ENCODE measurements around the gene KRT5.
"Not testable (repeated sequence)": the region's sequence is repeated elsewhere in the genome, so short reads cannot be mapped to it uniquely, and the experiment has no call there.

The KRT5 gene

DNA sequence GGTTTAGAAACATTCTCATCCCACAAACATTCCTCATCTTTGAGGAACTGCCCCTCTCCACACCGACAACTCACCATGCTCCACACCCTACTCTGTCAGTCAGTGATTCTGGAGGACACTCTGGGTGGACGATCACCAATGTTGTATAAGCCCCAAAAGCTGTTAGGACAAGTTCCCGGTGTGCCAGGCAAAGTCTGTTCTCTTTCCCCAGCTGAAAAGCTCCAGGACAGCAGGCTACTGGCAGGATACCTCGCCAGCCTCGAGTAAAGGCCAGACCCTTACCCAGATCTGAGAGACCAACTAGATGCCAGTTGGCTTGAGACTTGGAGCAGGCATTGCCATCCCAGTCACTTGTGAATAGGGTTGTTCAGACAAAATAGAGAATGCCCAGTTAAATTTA lies 12.0 kb downstream of the KRT5 start:
- no peak overlapping the region for H3K4me3 ChIP-seq (replicated peaks; ENCODE audit: low read depth, low read length)
- DNase-seq (ENCODE audit: extremely low read depth, low read depth) = no peak
- TF ChIP-seq, protein P1, sequence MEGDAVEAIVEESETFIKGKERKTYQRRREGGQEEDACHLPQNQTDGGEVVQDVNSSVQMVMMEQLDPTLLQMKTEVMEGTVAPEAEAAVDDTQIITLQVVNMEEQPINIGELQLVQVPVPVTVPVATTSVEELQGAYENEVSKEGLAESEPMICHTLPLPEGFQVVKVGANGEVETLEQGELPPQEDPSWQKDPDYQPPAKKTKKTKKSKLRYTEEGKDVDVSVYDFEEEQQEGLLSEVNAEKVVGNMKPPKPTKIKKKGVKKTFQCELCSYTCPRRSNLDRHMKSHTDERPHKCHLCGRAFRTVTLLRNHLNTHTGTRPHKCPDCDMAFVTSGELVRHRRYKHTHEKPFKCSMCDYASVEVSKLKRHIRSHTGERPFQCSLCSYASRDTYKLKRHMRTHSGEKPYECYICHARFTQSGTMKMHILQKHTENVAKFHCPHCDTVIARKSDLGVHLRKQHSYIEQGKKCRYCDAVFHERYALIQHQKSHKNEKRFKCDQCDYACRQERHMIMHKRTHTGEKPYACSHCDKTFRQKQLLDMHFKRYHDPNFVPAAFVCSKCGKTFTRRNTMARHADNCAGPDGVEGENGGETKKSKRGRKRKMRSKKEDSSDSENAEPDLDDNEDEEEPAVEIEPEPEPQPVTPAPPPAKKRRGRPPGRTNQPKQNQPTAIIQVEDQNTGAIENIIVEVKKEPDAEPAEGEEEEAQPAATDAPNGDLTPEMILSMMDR (IDR thresholded peaks at IDR 0.05; ENCODE audit: low read depth, low read length, missing control alignments) = no peak

DNA sequence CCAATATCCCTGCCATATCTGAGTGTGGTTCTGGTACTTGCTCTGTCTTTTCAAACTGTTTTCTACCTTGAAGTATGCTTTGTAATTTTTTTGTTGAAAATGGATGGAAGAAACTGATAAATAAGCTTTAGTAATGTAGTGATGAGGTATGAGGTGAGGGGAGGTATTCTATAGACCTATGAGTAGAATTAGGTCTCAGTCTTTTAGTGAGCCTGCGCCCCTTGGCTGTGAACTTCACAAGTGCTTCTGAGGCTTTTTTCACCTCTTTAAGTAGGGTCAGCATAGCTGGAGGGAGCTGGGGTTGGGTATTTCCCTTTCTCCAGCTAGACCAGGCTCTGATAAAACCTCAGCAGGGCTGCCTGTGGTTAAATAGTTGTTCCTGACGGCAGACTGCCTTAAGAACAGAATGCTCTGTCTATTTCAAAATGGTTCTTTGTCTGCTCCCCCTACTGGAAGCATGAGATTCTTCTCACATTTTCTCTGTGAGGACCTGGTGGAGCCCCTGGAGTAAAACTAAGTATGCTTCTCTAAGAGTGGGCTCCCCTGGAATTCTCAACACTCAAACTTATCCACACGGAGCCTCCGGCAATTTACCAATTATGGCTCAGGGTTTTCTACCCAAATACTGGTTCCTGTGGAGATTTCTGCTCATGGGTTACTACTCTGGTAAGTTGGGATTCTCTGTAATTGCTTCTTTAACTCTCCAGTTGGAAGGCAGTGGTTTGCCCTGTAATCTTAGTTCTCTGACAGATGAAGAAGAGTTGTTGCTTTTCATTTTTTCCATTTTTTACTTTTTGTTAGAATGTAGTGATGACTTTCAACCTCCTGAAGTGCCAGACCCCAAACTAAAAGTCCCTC lies 13.1 kb downstream of the KRT5 start:
- DNase-seq (ENCODE audit: extremely low read depth, low read depth) = no peak
- TF ChIP-seq, protein P1 (IDR thresholded peaks at IDR 0.05; ENCODE audit: low read depth, low read length, missing control alignments) = peak; percentile 58
- H3K4me3 ChIP-seq (replicated peaks; ENCODE audit: low read depth, low read length) = no peak overlapping the region

DNA sequence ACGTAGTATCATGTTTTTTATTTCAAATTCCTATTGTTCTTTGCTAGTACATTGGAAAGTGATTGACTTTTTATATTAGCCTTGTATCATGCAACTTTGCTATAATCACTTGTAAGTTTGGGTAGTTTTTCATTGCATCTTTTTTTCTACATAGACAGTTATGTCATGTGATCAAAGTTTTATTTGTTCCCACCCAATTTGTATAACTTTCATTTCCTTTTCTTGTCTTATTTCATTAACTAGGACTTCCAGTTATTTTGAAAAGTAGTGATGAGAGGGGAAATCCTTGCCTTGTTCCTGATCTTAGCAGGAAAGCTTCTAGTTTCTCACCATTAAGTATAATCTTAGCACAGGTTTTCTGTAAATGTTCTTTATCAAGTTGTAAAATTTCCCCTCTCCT lies 17.3 kb downstream of the KRT5 start:
- H3K4me3 ChIP-seq (replicated peaks; ENCODE audit: low read depth, low read length) = no peak overlapping the region
- no peak for DNase-seq (ENCODE audit: extremely low read depth, low read depth)
- TF ChIP-seq, protein P1 (IDR thresholded peaks at IDR 0.05; ENCODE audit: low read depth, low read length, missing control alignments) = no peak

DNA sequence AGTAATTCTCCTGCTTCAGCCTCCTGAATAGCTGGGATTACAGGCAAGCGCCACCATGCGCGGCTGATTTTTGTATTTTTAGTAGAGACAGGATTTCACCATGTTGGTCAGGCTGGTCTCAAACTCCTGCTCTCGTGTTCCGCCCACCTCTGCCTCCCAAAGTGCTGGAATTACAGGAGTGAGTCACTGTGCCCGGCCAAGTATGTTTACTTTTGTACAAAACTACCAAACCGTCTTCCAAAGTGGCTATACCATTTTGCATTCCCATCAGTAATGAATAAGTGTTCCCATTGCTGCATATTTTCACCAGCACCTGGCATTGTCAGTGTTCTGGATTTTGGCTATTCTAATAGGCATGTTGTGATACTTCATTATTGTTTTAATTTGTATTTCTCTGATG lies 18.7 kb downstream of the KRT5 start:
- no peak for DNase-seq (ENCODE audit: extremely low read depth, low read depth)
- TF ChIP-seq, protein P1 (IDR thresholded peaks at IDR 0.05; ENCODE audit: low read depth, low read length, missing control alignments) = no peak
- no peak overlapping the region for H3K4me3 ChIP-seq (replicated peaks; ENCODE audit: low read depth, low read length)

DNA sequence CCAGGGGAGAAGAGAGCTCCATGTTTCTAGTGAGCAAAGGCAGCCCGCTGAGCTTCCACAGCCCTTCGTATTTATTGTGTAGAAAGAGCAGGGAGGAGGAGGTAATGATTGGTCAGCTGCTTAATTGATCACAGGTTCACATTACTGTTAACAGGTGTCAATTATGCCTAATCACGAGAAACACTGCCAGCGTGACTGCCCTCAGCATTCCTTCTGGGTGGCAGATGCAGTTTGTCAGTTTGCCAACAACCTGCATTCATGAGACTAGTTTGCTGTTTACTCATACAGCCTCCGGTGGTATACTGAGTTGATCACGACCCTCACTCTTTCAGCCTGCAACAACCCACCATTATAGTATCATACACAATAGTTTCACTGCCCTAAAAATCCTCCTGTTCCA lies 19.6 kb downstream of the KRT5 start:
- DNase-seq (ENCODE audit: extremely low read depth, low read depth); H3K4me3 ChIP-seq (replicated peaks; ENCODE audit: low read depth, low read length): not testable (repeated sequence)

DNA sequence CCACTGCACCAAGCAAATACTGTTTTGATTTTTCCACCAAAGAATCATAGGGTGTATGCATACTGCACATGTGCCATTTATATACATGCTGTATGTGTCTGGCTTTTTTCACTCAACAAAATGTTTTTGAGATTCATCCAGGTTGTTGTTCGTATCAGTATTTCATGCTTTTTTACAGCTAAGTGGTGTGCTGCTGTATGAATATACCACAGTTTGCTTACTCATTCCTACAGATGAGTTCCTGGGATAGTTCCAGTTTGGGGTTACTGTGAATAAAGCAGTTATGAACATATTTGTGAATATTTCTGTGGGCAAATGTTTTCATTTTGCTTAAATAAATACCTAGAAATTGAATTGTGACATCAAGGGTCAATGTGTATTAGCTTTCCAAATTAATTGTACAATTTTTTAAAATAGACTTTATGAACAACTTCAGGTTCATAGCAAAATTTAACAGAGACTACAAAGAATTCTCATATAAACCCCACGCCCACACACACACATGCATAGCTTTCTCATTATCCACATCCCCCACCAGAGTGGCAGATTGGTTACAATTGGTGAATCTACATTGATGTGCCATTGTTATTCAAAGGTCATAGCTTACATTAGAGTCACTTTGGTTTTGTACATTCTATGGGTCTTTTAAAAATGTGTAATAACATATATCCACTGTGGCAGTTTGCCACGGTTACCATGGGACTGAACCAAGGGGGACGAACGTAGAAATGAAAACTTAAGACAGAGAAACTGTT lies 20.2 kb downstream of the KRT5 start:
- DNase-seq (ENCODE audit: extremely low read depth, low read depth) = no peak
- no peak overlapping the region for H3K4me3 ChIP-seq (replicated peaks; ENCODE audit: low read depth, low read length)
- TF ChIP-seq, protein P1 (IDR thresholded peaks at IDR 0.05; ENCODE audit: low read depth, low read length, missing control alignments) = no peak

DNA sequence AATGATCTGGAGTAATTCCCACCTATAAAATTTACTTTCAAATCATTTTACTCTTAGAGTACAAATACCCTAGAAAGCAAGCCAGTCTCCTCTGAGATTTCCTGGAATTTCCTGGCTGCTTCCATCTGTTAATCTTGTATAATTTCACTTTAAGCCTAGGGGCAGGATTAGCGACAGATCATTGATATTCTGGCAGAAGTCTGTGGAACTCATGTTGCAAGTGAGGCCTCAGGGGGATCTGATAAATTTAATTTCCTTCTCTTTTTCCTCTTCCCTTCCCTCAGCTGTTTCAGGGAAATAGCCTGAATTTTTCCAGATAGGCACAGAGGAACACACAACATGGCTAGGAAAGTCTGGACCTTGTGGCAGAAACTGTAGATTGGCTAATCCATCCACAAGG lies 21.2 kb downstream of the KRT5 start:
- no peak overlapping the region for H3K4me3 ChIP-seq (replicated peaks; ENCODE audit: low read depth, low read length)

More for the DNA sequence above, 21.2 kb downstream of the KRT5 start:
- DNase-seq (ENCODE audit: extremely low read depth, low read depth) = no peak
- TF ChIP-seq, protein P1 (IDR thresholded peaks at IDR 0.05; ENCODE audit: low read depth, low read length, missing control alignments) = no peak
